Body of pancreas (tissue), 4 donors: ENCODE data around the gene PRXL2A.

Experiments
- CTCF ChIP-seq, 7 experiments: fragments of 450-650 bp in 4 of 7; fragments of 200-600 bp in 3 of 7; sonication (generic) in 3 of 7; IDR thresholded peaks; one replicate each; pipeline ENCODE4 v1.5.1; 2016 to 2019; ENCODE audit warnings: antibody characterized with exemption in 7 of 7
- POLR2A ChIP-seq, 3 donors: fragments of 450-650 bp; IDR thresholded peaks; one replicate each; pipeline ENCODE4 v1.6.1; 2016; ENCODE audit warnings: antibody characterized with exemption in 3 of 3, mild to moderate bottlenecking in 2 of 3

DNA sequence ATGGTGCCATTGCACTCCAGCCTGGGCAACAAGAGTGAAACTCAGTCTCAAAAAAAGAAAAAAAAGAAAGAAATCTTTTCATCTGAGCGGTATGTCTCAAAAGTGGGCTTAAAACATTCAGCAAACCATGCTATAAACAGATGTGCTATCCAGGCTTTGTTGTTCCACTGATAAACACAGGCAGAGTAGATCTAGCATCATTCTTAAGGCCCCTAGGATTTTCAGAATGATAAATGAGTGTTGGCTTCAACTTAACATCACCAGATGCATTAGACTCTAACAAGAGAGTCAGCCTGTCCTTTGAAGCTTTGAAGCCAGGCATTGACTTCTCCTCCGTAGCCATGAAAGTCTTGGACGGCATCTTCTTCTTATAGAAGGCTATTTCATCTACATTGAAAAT, 28.6 kb upstream of the PRXL2A start:
- TF ChIP-seq POLR2A (IDR thresholded peaks at IDR 0.05) = no peak
- TF ChIP-seq CTCF (IDR thresholded peaks at IDR 0.05) = no peak
